Esophagus squamous epithelium (tissue), 5 donors: ENCODE measurements around the gene CYTH2. TPM values are rescaled to one million over a fixed set of nuclear protein-coding genes. Genes with fewer than 3 reads are reported as not detected.

Source experiments
- DNase-seq: peaks from one replicate; lab custom pipeline; 2025; lab: John Stamatoyannopoulos, UW
- H3K27ac ChIP-seq, 4 donors: fragments of 200-600 bp; sonication (generic); one replicate each; pipeline ENCODE4 v1.5.1; 2016 to 2019; ENCODE audit warnings: mild to moderate bottlenecking in 1 of 4
- H3K27me3 ChIP-seq, 4 donors: fragments of 200-600 bp; sonication (generic); 1 replicate in 3 of 4; 2 replicates in 1 of 4; pipeline versions ENCODE4 v1.5.1 to v1.6.0; 2017 to 2021; ENCODE audit warnings: antibody characterized with exemption in 1 of 4
- H3K36me3 ChIP-seq, 3 donors: fragments of 200-600 bp; sonication (generic); one replicate each; pipeline ENCODE4 v1.5.1; 2016 to 2019
- H3K4me1 ChIP-seq, 3 donors: fragments of 200-600 bp; sonication (generic); one replicate each; pipeline ENCODE4 v1.5.1; 2017 to 2019
- H3K4me3 ChIP-seq, 4 donors: fragments of 200-600 bp; sonication (generic); 1 replicate in 3 of 4; 2 replicates in 1 of 4; pipeline ENCODE4 v1.5.1; 2016 to 2019; ENCODE audit warnings: mild to moderate bottlenecking in 2 of 4, moderate library complexity in 1 of 4
- H3K9me3 ChIP-seq, 3 donors: fragments of 200-600 bp; sonication (generic); one replicate each; pipeline ENCODE4 v1.5.1; 2016 to 2019
- CTCF ChIP-seq, 6 experiments: fragments of 450-650 bp in 4 of 6; fragments of 200-600 bp in 2 of 6; sonication (generic) in 2 of 6; IDR thresholded peaks; one replicate each; pipeline ENCODE4 v1.5.1; 2016 to 2019; ENCODE audit warnings: antibody characterized with exemption in 6 of 6, mild to moderate bottlenecking in 4 of 6, moderate library complexity in 4 of 6
- POLR2A ChIP-seq, 4 donors: fragments of 450-650 bp; IDR thresholded peaks; one replicate each; pipeline ENCODE4 v1.6.1; 2017; ENCODE audit warnings: antibody characterized with exemption in 4 of 4, mild to moderate bottlenecking in 4 of 4, moderate library complexity in 3 of 4
- WGBS, 2 donors: methylation state at CpG; one replicate each; pipeline ENCODE4 v1.1.5; 2018; 5-methylcytosine and 5-hydroxymethylcytosine counted together
- intact Hi-C: fragments of 100-400 bp; cut with DNase I; formaldehyde crosslinking; loops from one replicate; pipeline ENCODE4 v1.15.0; 2022
- total RNA-seq, 4 donors: library from RNA; depleted of rRNA; stranded (reverse); fragments of >200 nt; gene quantifications; one replicate each; pipeline ENCODE4 v1.1.0, GENCODE V29; 2016
- donor health status: DM: yes; HTN: yes; CAD: no.

The CYTH2 gene
- total RNA-seq, 4 donors from 2014 or later, result 40.8 to 101 (median 47.8) TPM

- Histone ChIP-seq H3K27me3 (no peaks in the 10 kb centered on the region), H3K9me3 (no peaks in the 10 kb centered on the region), H3K27ac (no peak overlapping the region), H3K36me3 (peaks cover 55 to 89% (median 64%) of the 10 kb centered on the region in 3 donors), H3K4me3 (no peak overlapping the region), H3K4me1 (peaks cover 10 to 29% (median 11%) of the 10 kb centered on the region in 3 donors)
- 86 to 89% methylated on average over 7 to 10 of the region's 17 CpGs for WGBS, 2 donors
- no peak for DNase-seq
- TF ChIP-seq CTCF (IDR thresholded peaks at IDR 0.05) (no peak), POLR2A (IDR thresholded peaks at IDR 0.05) (no peak)
- intact Hi-C loops, result no loop called here
These were observed 6.3 kb downstream of the CYTH2 start for GRCh38 chr19:48475369-48476068.

GRCh38 chr19:48476176-48476575 is 7.0 kb downstream of the CYTH2 start:
- WGBS, 2 donors, result 86 to 89% methylated on average over 8 to 9 of the region's 9 CpGs
- H3K27ac ChIP-seq, result no peak overlapping the region
- intact Hi-C loops, result no loop called here

GRCh38 chr19:48477067-48477685 is 8.0 kb downstream of the CYTH2 start:
- WGBS, 2 donors, result 70 to 86% methylated on average over 8 to 9 of the region's 10 CpGs
- no peak overlapping the region for H3K27ac ChIP-seq

More at GRCh38 chr19:48476176-48476575, 7.0 kb downstream of the CYTH2 start:
- H3K27me3 ChIP-seq, result no peaks in the 10 kb centered on the region
- TF ChIP-seq CTCF (IDR thresholded peaks at IDR 0.05), result no peak
- no peak for TF ChIP-seq POLR2A (IDR thresholded peaks at IDR 0.05)
- H3K4me3 ChIP-seq, result no peak overlapping the region
- peaks cover 13 to 29% (median 15%) of the 10 kb centered on the region in 3 donors for H3K4me1 ChIP-seq
- DNase-seq, result no peak
- H3K36me3 ChIP-seq, result peaks cover 52 to 82% (median 57%) of the 10 kb centered on the region in 3 donors
- H3K9me3 ChIP-seq, result no peaks in the 10 kb centered on the region

GRCh38 chr19:48477698-48478338 is 8.6 kb downstream of the CYTH2 start:
- no peak overlapping the region for H3K4me3 ChIP-seq
- WGBS, 2 donors, result 72 to 83% methylated on average over 4 to 10 of the region's 22 CpGs
- peaks cover 15 to 32% (median 26%) of the 10 kb centered on the region in 3 donors for H3K4me1 ChIP-seq
- intact Hi-C loops, result no loop called here
- TF ChIP-seq CTCF (IDR thresholded peaks at IDR 0.05), result no peak
- TF ChIP-seq POLR2A (IDR thresholded peaks at IDR 0.05), result no peak
- H3K27ac ChIP-seq, result no peak overlapping the region
- H3K27me3 ChIP-seq, result no peaks in the 10 kb centered on the region
- peaks cover 37 to 66% (median 45%) of the 10 kb centered on the region in 3 donors for H3K36me3 ChIP-seq
- no peak for DNase-seq
- H3K9me3 ChIP-seq, result no peaks in the 10 kb centered on the region

More at GRCh38 chr19:48477067-48477685, 8.0 kb downstream of the CYTH2 start:
- Histone ChIP-seq H3K9me3 (no peaks in the 10 kb centered on the region), H3K36me3 (peaks cover 42 to 72% (median 51%) of the 10 kb centered on the region in 3 donors), H3K27me3 (no peaks in the 10 kb centered on the region), H3K4me3 (no peak overlapping the region), H3K4me1 (peaks cover 15 to 29% (median 23%) of the 10 kb centered on the region in 3 donors)
- intact Hi-C loops, result no loop called here
- TF ChIP-seq CTCF (IDR thresholded peaks at IDR 0.05) (no peak), POLR2A (IDR thresholded peaks at IDR 0.05) (no peak)
- no peak for DNase-seq
